OCI-LY7 (cell line): ENCODE results near the gene NCOR2. TPM values are rescaled to one million over a fixed set of nuclear protein-coding genes. Genes with fewer than 3 reads are reported as not detected.

ENCODE experiments used
- BruUV-seq: library from RNA; stranded (reverse); fragments of 400-500 nt; replicated peaks from 2 replicates; lab custom pipeline; 2021; lab: Mats Ljungman, UMichigan
- CTCF ChIA-PET: fragments of 300-600 bp; sonication (Branson Sonifier 250); formaldehyde crosslinking; loops from one replicate; lab custom pipeline; 2022; ENCODE audit warnings: antibody characterized with exemption; ENCODE audit not compliant: unreplicated experiment; lab: Charles Lee
- POLR2A ChIA-PET: fragments of 300-600 bp; sonication (Branson Sonifier 250); formaldehyde crosslinking; loops from one replicate; lab custom pipeline; 2022; ENCODE audit warnings: antibody characterized with exemption; lab: Charles Lee
- DNase-seq: peaks from one replicate; pipeline ENCODE4 v3.0.0-alpha.2; 2015; ENCODE audit warnings: low spot score
- H2AFZ ChIP-seq: fragments of 200-600 bp; sonication (generic), shearing (Covaris generic); 2 replicates; pipeline ENCODE4 v1.6.1; 2014; ENCODE audit warnings: mild to moderate bottlenecking, antibody characterized with exemption, low read length, moderate library complexity
- H3K27ac ChIP-seq: fragments of 200-600 bp; sonication (generic); 2 replicates; pipeline ENCODE4 v1.5.1; 2014; ENCODE audit warnings: mixed run types, low read depth, mild to moderate bottlenecking, moderate library complexity, low read length, inconsistent platforms; ENCODE audit not compliant: poor library complexity, severe bottlenecking
- H3K36me3 ChIP-seq: fragments of 200-600 bp; sonication (generic); 2 replicates; pipeline ENCODE4 v1.6.1; 2014; ENCODE audit warnings: mild to moderate bottlenecking, antibody characterized with exemption, low read length, moderate library complexity, mixed read lengths; ENCODE audit not compliant: insufficient read depth
- H3K4me1 ChIP-seq: fragments of 200-600 bp; sonication (generic); 2 replicates; pipeline ENCODE4 v1.5.1; 2014; ENCODE audit warnings: mild to moderate bottlenecking, low read length; ENCODE audit not compliant: insufficient read depth, poor library complexity, severe bottlenecking
- H3K4me2 ChIP-seq: fragments of 200-600 bp; sonication (generic); 2 replicates; pipeline ENCODE4 v1.6.1; 2014; ENCODE audit warnings: mild to moderate bottlenecking, low read length
- H3K4me3 ChIP-seq: fragments of 200-600 bp; sonication (generic); 2 replicates; pipeline ENCODE4 v1.5.1; 2014; ENCODE audit warnings: mild to moderate bottlenecking, low read depth, low read length; ENCODE audit not compliant: poor library complexity, severe bottlenecking
- H3K79me2 ChIP-seq: fragments of 200-600 bp; sonication (generic); 2 replicates; pipeline ENCODE4 v1.6.1; 2016; ENCODE audit warnings: low read depth, mild to moderate bottlenecking, low read length, moderate library complexity, mixed read lengths; ENCODE audit not compliant: insufficient read depth
- H3K9me2 ChIP-seq: fragments of 200-600 bp; sonication (generic); 2 replicates; pipeline ENCODE4 v1.6.1; 2016; ENCODE audit warnings: mild to moderate bottlenecking, low read length, mixed read lengths; ENCODE audit not compliant: insufficient read depth
- H3K9me3 ChIP-seq: fragments of 200-600 bp; sonication (generic); 2 replicates; pipeline ENCODE4 v1.6.1; 2014; ENCODE audit warnings: mild to moderate bottlenecking, mixed run types, low read length, mixed read lengths
- H4K20me1 ChIP-seq: fragments of 200-600 bp; sonication (generic); 2 replicates; pipeline ENCODE4 v1.6.1; 2014; ENCODE audit warnings: mild to moderate bottlenecking, antibody characterized with exemption, low read length, moderate library complexity, mixed read lengths; ENCODE audit not compliant: insufficient read depth
- CTCF ChIP-seq: fragments of 200-600 bp; sonication (generic); conservative IDR thresholded peaks from 2 replicates; pipeline ENCODE4 v1.5.1; 2014; ENCODE audit warnings: mild to moderate bottlenecking, antibody characterized with exemption, low read length, moderate library complexity, mixed read lengths
- EZH2phosphoT487 ChIP-seq: fragments of 200-600 bp; sonication (generic); IDR thresholded peaks from 2 replicates; pipeline ENCODE4 v1.6.1; 2018; ENCODE audit warnings: low read depth, borderline replicate concordance, mild to moderate bottlenecking, mixed run types, antibody characterized with exemption, low read length, moderate library complexity, mixed read lengths
- intact Hi-C: fragments of 100-400 bp; cut with micrococcal nuclease; formaldehyde crosslinking; loops from one replicate; pipeline ENCODE4 v1.10.0; 2022; ENCODE audit not compliant: unreplicated experiment
- total RNA-seq, 2 experiments: library from RNA; depleted of rRNA in 1 of 2; stranded (reverse); fragments of >200 nt in 1 of 2; shearing (Covaris generic) in 1 of 2; gene quantifications; 2 replicates each; pipeline ENCODE4 v1.2.3, GENCODE V29; 2014 to 2022

Gene NCOR2
- total RNA-seq, 2 experiments from 2014 or later: 22.7 to 159 TPM

GRCh38 chr12:124570810-124571209, 3.4 kb upstream of the NCOR2 start:
- Histone ChIP-seq H3K9me2 (no peaks in the 10 kb centered on the region), H3K36me3 (no peaks in the 10 kb centered on the region), H3K27ac (no peak overlapping the region), H3K4me2 (no peak overlapping the region), H4K20me1 (peaks cover under 1% of the 10 kb centered on the region), H3K9me3 (no peaks in the 10 kb centered on the region), H3K4me1 (peaks cover 15% of the 10 kb centered on the region), H3K79me2 (peaks cover 12% of the 10 kb centered on the region), H2AFZ (no peak overlapping the region), H3K4me3 (no peak overlapping the region)
- DNase-seq: no peak
- no peak for TF ChIP-seq CTCF
- TF ChIP-seq EZH2phosphoT487: no peak
- intact Hi-C loops: no loop called here
- POLR2A ChIA-PET: interaction anchor here (2.5 kb wide), 1 partner anchor 9 kb away, joined by 7 read pairs; no protein-coding TSS in a partner anchor
- no TSS peak for BruUV-seq
- CTCF ChIA-PET: interaction anchor here (0.5 kb wide), 1 partner anchor 222 kb away, joined by 3 read pairs; no protein-coding TSS in a partner anchor

- no peaks in the 10 kb centered on the region for H3K36me3 ChIP-seq
- no peak for TF ChIP-seq CTCF
- no peak for TF ChIP-seq EZH2phosphoT487
- no peak overlapping the region for H3K4me3 ChIP-seq
- H2AFZ ChIP-seq: no peak overlapping the region
- intact Hi-C loops: loop anchor here (5.0 kb wide), 2 partner anchors 113 to 198 kb away; no protein-coding TSS in a partner anchor
- peaks cover 8% of the 10 kb centered on the region for H4K20me1 ChIP-seq
- no peak for DNase-seq
- H3K9me2 ChIP-seq: no peaks in the 10 kb centered on the region
- ChIA-PET CTCF (no interaction called here), POLR2A (interaction anchor here (0.8 to 2.5 kb wide), 3 partner anchors 10 to 350 kb away, joined by 3 to 7 read pairs (median 4); no protein-coding TSS in a partner anchor)
- H3K9me3 ChIP-seq: no peaks in the 10 kb centered on the region
- H3K27ac ChIP-seq: no peak overlapping the region
- H3K79me2 ChIP-seq: peaks cover 24% of the 10 kb centered on the region
- peaks cover 27% of the 10 kb centered on the region for H3K4me1 ChIP-seq
- no TSS peak for BruUV-seq
- H3K4me2 ChIP-seq: no peak overlapping the region
These were observed 2.1 kb upstream of the NCOR2 start for GRCh38 chr12:124569375-124570148.
